PC-9 (cell line): Measurements from ENCODE around the gene FAM120C. TPM values are rescaled to one million over a fixed set of nuclear protein-coding genes. Genes with fewer than 3 reads are reported as not detected.

Source experiments
- BruUV-seq: library from RNA; stranded (reverse); fragments of 400-500 nt; replicated peaks from 2 replicates; lab custom pipeline; 2021; lab: Mats Ljungman, UMichigan
- CTCF ChIA-PET: fragments of 300-600 bp; sonication (Branson Sonifier 250); formaldehyde crosslinking; loops from one replicate; lab custom pipeline; 2022; ENCODE audit warnings: antibody characterized with exemption; lab: Charles Lee
- POLR2A ChIA-PET: fragments of 300-600 bp; sonication (Branson Sonifier 250); formaldehyde crosslinking; loops from one replicate; lab custom pipeline; 2022; ENCODE audit warnings: antibody characterized with exemption; ENCODE audit not compliant: unreplicated experiment; lab: Charles Lee
- DNase-seq, 2 experiments: peaks; one replicate each; pipeline versions ENCODE4 v3.0.0 to v3.0.0-alpha.2; 2015 to 2022; ENCODE audit warnings: mixed read lengths in 1 of 2
- H2AFZ ChIP-seq: fragments of 200-600 bp; sonication (generic); 2 replicates; pipeline ENCODE4 v1.8.1; 2017; ENCODE audit warnings: antibody characterized with exemption
- H3F3A ChIP-seq: fragments of 200-600 bp; sonication (generic); 2 replicates; pipeline ENCODE4 v1.8.1; 2017; ENCODE audit warnings: antibody characterized with exemption, mild to moderate bottlenecking, low read depth; ENCODE audit not compliant: insufficient read depth
- H3K27ac ChIP-seq: fragments of 200-600 bp; sonication (generic); 2 replicates; pipeline ENCODE4 v1.6.1; 2016; ENCODE audit warnings: mixed run types
- H3K27me3 ChIP-seq: fragments of 200-600 bp; sonication (generic); 2 replicates; pipeline ENCODE4 v1.6.1; 2016; ENCODE audit warnings: low read depth, mixed run types; ENCODE audit not compliant: insufficient read depth
- H3K36me3 ChIP-seq: fragments of 200-600 bp; sonication (generic); 2 replicates; pipeline ENCODE4 v1.6.1; 2016; ENCODE audit warnings: low read depth, mixed run types
- H3K4me1 ChIP-seq: fragments of 200-600 bp; sonication (generic); replicated peaks from 2 replicates; pipeline ENCODE4 v1.6.1; 2016; ENCODE audit warnings: mixed run types; ENCODE audit not compliant: insufficient read depth
- H3K4me2 ChIP-seq: fragments of 200-600 bp; sonication (generic); 2 replicates; pipeline ENCODE4 v1.6.1; 2017; ENCODE audit warnings: mixed run types
- H3K4me3 ChIP-seq: fragments of 200-600 bp; sonication (generic); 2 replicates; pipeline ENCODE4 v1.6.1; 2016; ENCODE audit warnings: mixed run types
- H3K79me2 ChIP-seq: fragments of 200-600 bp; sonication (generic); 2 replicates; pipeline ENCODE4 v1.6.1; 2017; ENCODE audit warnings: low read depth, mixed run types
- H3K9me2 ChIP-seq: fragments of 200-600 bp; sonication (generic); 2 replicates; pipeline ENCODE4 v1.8.1; 2017; ENCODE audit warnings: mild to moderate bottlenecking; ENCODE audit not compliant: insufficient read depth
- H3K9me3 ChIP-seq: fragments of 200-600 bp; sonication (generic); 2 replicates; pipeline ENCODE4 v1.8.1; 2016; ENCODE audit warnings: low read depth; ENCODE audit not compliant: insufficient read depth
- H4K20me1 ChIP-seq: fragments of 200-600 bp; sonication (generic); 2 replicates; pipeline ENCODE4 v1.8.1; 2017; ENCODE audit not compliant: insufficient read depth
- EZH2 ChIP-seq: fragments of 200-600 bp; sonication (generic); IDR thresholded peaks from 2 replicates; pipeline ENCODE4 v1.8.0; 2017; ENCODE audit warnings: antibody characterized with exemption, low read depth
- intact Hi-C: fragments of 100-400 bp; cut with micrococcal nuclease; formaldehyde crosslinking; loops from one replicate; pipeline ENCODE4 v1.10.0; 2022; ENCODE audit not compliant: unreplicated experiment
- total RNA-seq: library from RNA; stranded (reverse); gene quantifications from 2 replicates; pipeline ENCODE4 v1.2.3, GENCODE V29; 2021
- TF ChIP-seq, protein P1 (sequence below): fragments of 200-600 bp; sonication (generic); conservative IDR thresholded peaks from 2 replicates; pipeline ENCODE4 v1.6.1; 2017; ENCODE audit warnings: mixed run types, antibody characterized with exemption, mild to moderate bottlenecking, moderate library complexity

FAM120C gene
- total RNA-seq, 1 experiment from 2014 or later, result 21.6 TPM

DNA sequence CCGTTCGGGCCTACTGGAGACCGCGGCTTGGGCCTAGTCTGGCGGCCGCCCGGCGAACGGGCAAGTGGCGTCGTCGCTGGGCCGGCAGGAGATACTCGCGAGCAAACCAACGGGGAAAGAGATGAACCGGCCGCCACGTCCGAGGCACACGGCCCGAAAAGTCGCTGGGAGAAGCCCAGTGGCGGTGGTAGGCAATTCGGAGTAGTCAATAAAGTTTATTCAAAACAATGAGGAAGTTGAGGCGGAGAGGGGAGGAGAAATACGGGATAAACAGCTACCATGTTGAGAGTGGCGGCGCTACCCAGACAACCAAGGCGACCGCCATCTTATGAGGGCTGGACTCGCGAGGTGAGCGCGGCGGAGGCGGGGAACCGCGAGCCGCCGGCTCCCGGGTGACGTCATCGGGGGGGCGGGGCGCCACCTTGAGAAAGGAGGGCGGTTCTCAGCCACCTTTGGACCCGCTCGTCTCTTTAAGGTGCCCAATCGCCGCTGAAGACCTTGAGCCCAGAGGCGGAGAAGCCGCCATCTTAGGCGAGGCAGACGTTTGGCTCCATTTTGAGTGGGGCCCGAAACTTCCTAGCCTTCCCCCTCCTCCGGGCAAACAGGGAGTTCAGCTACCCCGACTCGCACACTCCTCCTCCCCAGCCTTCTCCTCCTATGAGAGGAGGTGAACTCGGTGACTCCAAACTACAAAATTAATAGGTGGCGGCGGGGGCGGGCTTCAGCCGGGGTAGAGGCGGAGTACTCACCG is 138.8 kb downstream of the FAM120C start, which contains the start of gene PHF8:
PHF8 (minus strand) TSS at position 348 of the 751 bp plus-strand sequence. CDS start 1,745 bp downstream, outside the sequence.
- H3K36me3 ChIP-seq, result no peaks in the 10 kb centered on the region; the same call in 1 of the 2 replicates
- TF ChIP-seq EZH2, result no peak
- TF ChIP-seq, protein P1, sequence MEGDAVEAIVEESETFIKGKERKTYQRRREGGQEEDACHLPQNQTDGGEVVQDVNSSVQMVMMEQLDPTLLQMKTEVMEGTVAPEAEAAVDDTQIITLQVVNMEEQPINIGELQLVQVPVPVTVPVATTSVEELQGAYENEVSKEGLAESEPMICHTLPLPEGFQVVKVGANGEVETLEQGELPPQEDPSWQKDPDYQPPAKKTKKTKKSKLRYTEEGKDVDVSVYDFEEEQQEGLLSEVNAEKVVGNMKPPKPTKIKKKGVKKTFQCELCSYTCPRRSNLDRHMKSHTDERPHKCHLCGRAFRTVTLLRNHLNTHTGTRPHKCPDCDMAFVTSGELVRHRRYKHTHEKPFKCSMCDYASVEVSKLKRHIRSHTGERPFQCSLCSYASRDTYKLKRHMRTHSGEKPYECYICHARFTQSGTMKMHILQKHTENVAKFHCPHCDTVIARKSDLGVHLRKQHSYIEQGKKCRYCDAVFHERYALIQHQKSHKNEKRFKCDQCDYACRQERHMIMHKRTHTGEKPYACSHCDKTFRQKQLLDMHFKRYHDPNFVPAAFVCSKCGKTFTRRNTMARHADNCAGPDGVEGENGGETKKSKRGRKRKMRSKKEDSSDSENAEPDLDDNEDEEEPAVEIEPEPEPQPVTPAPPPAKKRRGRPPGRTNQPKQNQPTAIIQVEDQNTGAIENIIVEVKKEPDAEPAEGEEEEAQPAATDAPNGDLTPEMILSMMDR, result no peak
- H3K9me3 ChIP-seq, result no peaks in the 10 kb centered on the region
- peak within 1 kb of the TSS; percentile 92 for H3K4me2 ChIP-seq
- CTCF ChIA-PET, result interaction anchor here (0.6 to 0.7 kb wide), 3 partner anchors 47 to 495 kb away, joined by 3 to 14 read pairs (median 10); no protein-coding TSS in a partner anchor
- no peaks in the 10 kb centered on the region for H4K20me1 ChIP-seq
- H3K27me3 ChIP-seq, result no peaks in the 10 kb centered on the region
- DNase-seq, result peak; percentile 93 to 98
- peak within 1 kb of the TSS; percentile 97 for H2AFZ ChIP-seq
- peaks cover 19% of the 10 kb centered on the region for H3K79me2 ChIP-seq
- peaks cover 5% of the 10 kb centered on the region; the same call in 1 of the 2 replicates for H3F3A ChIP-seq
- peak within 1 kb of the TSS; percentile 96 for H3K4me3 ChIP-seq
- H3K9me2 ChIP-seq, result no peaks in the 10 kb centered on the region
- POLR2A ChIA-PET, result interaction anchor here (0.5 to 0.7 kb wide), 2 partner anchors 23 to 1674 kb away, joined by 3 read pairs; no protein-coding TSS in a partner anchor
- intact Hi-C loops, result loop anchor here (1.0 to 5.0 kb wide), 4 partner anchors 139 to 595 kb away; partner anchors contain the start of genes FAM120C and TSR2
- H3K4me1 ChIP-seq, result peaks cover 17% of the 10 kb centered on the region
- BruUV-seq, result no TSS peak
- peak within 1 kb of the TSS; percentile 98 for H3K27ac ChIP-seq

DNA sequence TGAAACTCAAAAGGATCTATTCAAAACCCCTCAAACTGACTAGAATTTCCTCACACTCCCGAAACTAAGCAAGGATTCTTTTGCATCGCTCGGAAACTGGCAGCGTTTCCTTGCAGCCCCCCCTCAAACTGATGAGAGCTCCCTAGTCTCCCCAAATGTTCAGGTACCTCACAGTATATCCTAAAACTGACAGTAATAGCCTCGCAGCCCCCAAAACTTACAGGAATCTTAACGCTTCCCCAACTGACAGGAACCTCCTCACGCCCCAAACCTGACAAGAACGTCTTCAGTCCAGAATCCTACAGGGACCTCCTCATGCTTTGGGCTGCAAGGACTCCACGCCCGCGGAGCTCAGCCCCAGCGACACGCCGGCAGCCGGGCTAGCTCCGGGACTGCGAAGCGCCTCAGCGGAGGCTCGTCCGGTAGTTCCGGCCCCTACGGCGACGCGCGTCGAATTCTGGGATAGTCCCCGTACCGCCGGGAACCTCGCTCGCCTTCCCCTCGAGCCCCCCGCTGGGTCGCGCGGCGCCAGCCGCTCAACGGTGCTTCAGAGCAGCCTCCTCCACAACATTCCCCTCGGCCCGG is 139.4 kb downstream of the FAM120C start:
- ChIA-PET POLR2A (interaction anchor here (0.5 kb wide), 1 partner anchor 1674 kb away, joined by 3 read pairs; no protein-coding TSS in a partner anchor), CTCF (interaction anchor here (0.7 kb wide), 2 partner anchors 47 to 494 kb away, joined by 3 to 10 read pairs; no protein-coding TSS in a partner anchor)
- TF ChIP-seq, protein P1, result no peak
- TF ChIP-seq EZH2, result no peak
- Histone ChIP-seq H3K27ac (peak overlapping the region; percentile 98), H3K4me2 (peak overlapping the region; percentile 75), H3K79me2 (peaks cover 19% of the 10 kb centered on the region), H3K4me3 (peak overlapping the region; percentile 96), H3K9me2 (no peaks in the 10 kb centered on the region), H3F3A (peaks cover 5% of the 10 kb centered on the region; the same call in 1 of the 2 replicates), H4K20me1 (no peaks in the 10 kb centered on the region), H2AFZ (peak overlapping the region; percentile 93), H3K4me1 (peaks cover 17% of the 10 kb centered on the region), H3K9me3 (no peaks in the 10 kb centered on the region), H3K36me3 (no peaks in the 10 kb centered on the region; the same call in 1 of the 2 replicates), H3K27me3 (no peaks in the 10 kb centered on the region)
- BruUV-seq, result TSS peak; percentile 48
- no peak for DNase-seq
- intact Hi-C loops, result loop anchor here (1.0 to 5.0 kb wide), 4 partner anchors 140 to 596 kb away; partner anchors contain the start of genes FAM120C and TSR2

DNA sequence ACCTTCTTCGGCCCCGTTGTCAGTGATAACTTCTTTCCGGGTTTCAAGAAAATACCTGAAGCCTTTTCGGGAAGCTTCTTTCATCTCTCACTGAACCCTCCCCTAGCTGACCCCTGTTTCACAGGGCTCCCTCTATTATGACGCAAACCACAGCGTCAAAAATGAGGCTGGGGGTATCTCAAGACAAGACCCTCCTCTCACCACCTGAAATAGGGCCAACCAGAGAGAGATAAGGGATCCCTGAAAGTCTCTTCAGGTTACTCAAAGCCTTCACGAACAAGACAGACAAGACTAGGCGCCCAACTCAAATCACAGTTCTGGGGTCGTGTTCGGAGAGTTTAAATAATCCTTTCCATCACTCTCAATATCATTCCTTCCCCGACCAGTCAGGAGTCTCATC is 140.0 kb downstream of the FAM120C start:
- Histone ChIP-seq H3K27me3 (no peaks in the 10 kb centered on the region), H3K4me1 (peaks cover 17% of the 10 kb centered on the region), H2AFZ (peak overlapping the region; percentile 93), H3K27ac (peak overlapping the region; percentile 98), H3F3A (peaks cover 5% of the 10 kb centered on the region; the same call in 1 of the 2 replicates), H3K9me2 (no peaks in the 10 kb centered on the region), H3K4me3 (peak overlapping the region; percentile 96), H4K20me1 (no peaks in the 10 kb centered on the region), H3K79me2 (peaks cover 19% of the 10 kb centered on the region), H3K4me2 (peak overlapping the region; percentile 75), H3K36me3 (no peaks in the 10 kb centered on the region; the same call in 1 of the 2 replicates), H3K9me3 (no peaks in the 10 kb centered on the region)
- no TSS peak for BruUV-seq
- intact Hi-C loops, result loop anchor here (5.0 kb wide), 1 partner anchor 399 kb away; the partner anchor contains the start of gene TSR2
- DNase-seq, result no peak
- ChIA-PET POLR2A (interaction anchor here (0.6 to 0.7 kb wide), 3 partner anchors 31 to 329 kb away, joined by 3 to 4 read pairs (median 4); partner anchors contain the start of gene FAM120C), CTCF (interaction anchor here (0.6 to 1.1 kb wide), 6 partner anchors 25 to 764 kb away, joined by 3 to 14 read pairs (median 8); partner anchors contain the start of gene FAM120C)
- TF ChIP-seq, protein P1, result peak; percentile 23; the same call in 1 of the 2 replicates
- no peak for TF ChIP-seq EZH2
